ENCODE results near the gene FBXO42.

GRCh38 chr1:16321176-16321867, 31.0 kb downstream of the FBXO42 start:
- TF ChIP-seq, protein P1, sequence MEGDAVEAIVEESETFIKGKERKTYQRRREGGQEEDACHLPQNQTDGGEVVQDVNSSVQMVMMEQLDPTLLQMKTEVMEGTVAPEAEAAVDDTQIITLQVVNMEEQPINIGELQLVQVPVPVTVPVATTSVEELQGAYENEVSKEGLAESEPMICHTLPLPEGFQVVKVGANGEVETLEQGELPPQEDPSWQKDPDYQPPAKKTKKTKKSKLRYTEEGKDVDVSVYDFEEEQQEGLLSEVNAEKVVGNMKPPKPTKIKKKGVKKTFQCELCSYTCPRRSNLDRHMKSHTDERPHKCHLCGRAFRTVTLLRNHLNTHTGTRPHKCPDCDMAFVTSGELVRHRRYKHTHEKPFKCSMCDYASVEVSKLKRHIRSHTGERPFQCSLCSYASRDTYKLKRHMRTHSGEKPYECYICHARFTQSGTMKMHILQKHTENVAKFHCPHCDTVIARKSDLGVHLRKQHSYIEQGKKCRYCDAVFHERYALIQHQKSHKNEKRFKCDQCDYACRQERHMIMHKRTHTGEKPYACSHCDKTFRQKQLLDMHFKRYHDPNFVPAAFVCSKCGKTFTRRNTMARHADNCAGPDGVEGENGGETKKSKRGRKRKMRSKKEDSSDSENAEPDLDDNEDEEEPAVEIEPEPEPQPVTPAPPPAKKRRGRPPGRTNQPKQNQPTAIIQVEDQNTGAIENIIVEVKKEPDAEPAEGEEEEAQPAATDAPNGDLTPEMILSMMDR (IDR thresholded peaks at IDR 0.05; ENCODE audit: low read length) = no peak
- TF ChIP-seq EZH2 (IDR thresholded peaks at IDR 0.05; ENCODE audit: borderline replicate concordance, low read length) = no peak

All from OCI-LY1 (cell line).